Measurements from ENCODE around the gene ZFYVE9.

DNA sequence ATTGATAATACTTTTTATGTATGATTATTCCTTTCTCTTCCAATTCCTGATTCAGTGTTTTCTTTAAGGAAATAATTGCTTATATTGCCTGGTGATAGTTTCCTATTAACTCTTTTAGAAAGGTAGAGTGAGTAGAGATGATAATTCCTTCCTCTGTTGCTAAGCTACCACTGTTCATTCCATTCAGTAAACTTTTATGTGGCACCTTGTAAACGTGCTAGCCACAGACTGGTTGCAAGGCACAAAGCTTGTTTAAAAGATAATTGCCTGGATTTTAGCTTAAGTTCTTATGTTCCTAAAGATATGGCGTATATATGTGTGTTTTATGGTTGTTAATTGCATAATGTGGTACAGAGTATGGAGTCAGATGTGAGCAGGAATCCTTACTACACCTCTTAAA is 3.2 kb downstream of the ZFYVE9 start:
- TF ChIP-seq, protein P1, sequence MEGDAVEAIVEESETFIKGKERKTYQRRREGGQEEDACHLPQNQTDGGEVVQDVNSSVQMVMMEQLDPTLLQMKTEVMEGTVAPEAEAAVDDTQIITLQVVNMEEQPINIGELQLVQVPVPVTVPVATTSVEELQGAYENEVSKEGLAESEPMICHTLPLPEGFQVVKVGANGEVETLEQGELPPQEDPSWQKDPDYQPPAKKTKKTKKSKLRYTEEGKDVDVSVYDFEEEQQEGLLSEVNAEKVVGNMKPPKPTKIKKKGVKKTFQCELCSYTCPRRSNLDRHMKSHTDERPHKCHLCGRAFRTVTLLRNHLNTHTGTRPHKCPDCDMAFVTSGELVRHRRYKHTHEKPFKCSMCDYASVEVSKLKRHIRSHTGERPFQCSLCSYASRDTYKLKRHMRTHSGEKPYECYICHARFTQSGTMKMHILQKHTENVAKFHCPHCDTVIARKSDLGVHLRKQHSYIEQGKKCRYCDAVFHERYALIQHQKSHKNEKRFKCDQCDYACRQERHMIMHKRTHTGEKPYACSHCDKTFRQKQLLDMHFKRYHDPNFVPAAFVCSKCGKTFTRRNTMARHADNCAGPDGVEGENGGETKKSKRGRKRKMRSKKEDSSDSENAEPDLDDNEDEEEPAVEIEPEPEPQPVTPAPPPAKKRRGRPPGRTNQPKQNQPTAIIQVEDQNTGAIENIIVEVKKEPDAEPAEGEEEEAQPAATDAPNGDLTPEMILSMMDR (conservative IDR thresholded peaks at IDR 0.05; ENCODE audit: low read depth, low read length), result no peak
- TF ChIP-seq FOS (IDR thresholded peaks at IDR 0.05; ENCODE audit: low read depth, low read length) (no peak), MAZ (IDR thresholded peaks at IDR 0.05; ENCODE audit: borderline replicate concordance, low read depth, low read length) (no peak), SMC3 (IDR thresholded peaks at IDR 0.05; ENCODE audit: low read depth, low read length) (no peak), MXI1 (IDR thresholded peaks at IDR 0.05; ENCODE audit: borderline replicate concordance, low read depth, low read length) (no peak), POLR2A (IDR thresholded peaks at IDR 0.05; ENCODE audit: low read depth, low read length) (no peak), RCOR1 (IDR thresholded peaks at IDR 0.05; ENCODE audit: insufficient replicate concordance, low read length) (no peak), CEBPB (IDR thresholded peaks at IDR 0.05; ENCODE audit: low read depth, low read length) (no peak), BHLHE40 (IDR thresholded peaks at IDR 0.05; ENCODE audit: low read depth, low read length) (no peak), MAFK (IDR thresholded peaks at IDR 0.05; ENCODE audit: low read depth, low read length) (no peak), RAD21 (IDR thresholded peaks at IDR 0.05; ENCODE audit: low read length) (no peak)
- TF ChIP-seq, protein P2, sequence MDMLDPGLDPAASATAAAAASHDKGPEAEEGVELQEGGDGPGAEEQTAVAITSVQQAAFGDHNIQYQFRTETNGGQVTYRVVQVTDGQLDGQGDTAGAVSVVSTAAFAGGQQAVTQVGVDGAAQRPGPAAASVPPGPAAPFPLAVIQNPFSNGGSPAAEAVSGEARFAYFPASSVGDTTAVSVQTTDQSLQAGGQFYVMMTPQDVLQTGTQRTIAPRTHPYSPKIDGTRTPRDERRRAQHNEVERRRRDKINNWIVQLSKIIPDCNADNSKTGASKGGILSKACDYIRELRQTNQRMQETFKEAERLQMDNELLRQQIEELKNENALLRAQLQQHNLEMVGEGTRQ (IDR thresholded peaks at IDR 0.05; ENCODE audit: low read depth, low read length), result no peak

Measured in IMR-90 (cell line).